ENCODE measurements around the gene CSRP2. TPM values are rescaled to one million over a fixed set of nuclear protein-coding genes. Genes with fewer than 3 reads are reported as not detected.

The CSRP2 gene
- total RNA-seq, 1 experiment from 2014 or later: 7.8 TPM

- no peaks in the 10 kb centered on the region for H3K36me3 ChIP-seq (ENCODE audit: control insufficient read depth, insufficient read depth, low read length)
- DNase-seq (ENCODE audit: low read depth, low spot score): no peak
- intact Hi-C loops (cut with micrococcal nuclease; ENCODE audit: unreplicated experiment): no loop called here
- H3K4me1 ChIP-seq (ENCODE audit: control insufficient read depth, insufficient read depth, low read length): no peaks in the 10 kb centered on the region
- in situ Hi-C loops (cut with HindIII; ENCODE audit: low pct_unique_long_range_greater_than_20kb, low sequenced_read_pairs): no loop called here
- H3K27ac ChIP-seq (ENCODE audit: low read length): no peak overlapping the region
- POLR2A ChIA-PET: no interaction called here
- ATAC-seq: no peak
- H3K9me3 ChIP-seq (ENCODE audit: control insufficient read depth, insufficient read depth, low read depth, low read length): peaks cover 8% of the 10 kb centered on the region
- CTCF ChIA-PET: interaction anchor here (0.6 kb wide), 1 partner anchor 120 kb away, joined by 3 read pairs; no protein-coding TSS in a partner anchor
- peaks cover 10% of the 10 kb centered on the region; the same call in 1 of the 2 replicates for H3K27me3 ChIP-seq (ENCODE audit: control insufficient read depth, insufficient read depth, low read length)
- H3K4me3 ChIP-seq (ENCODE audit: low read depth in 2 of 2, low read length in 2 of 2): no peak overlapping the region
- TF ChIP-seq SIN3A (IDR thresholded peaks at IDR 0.05; ENCODE audit: borderline replicate concordance, insufficient read depth, low read depth, low read length): no peak
- TF ChIP-seq REST (IDR thresholded peaks at IDR 0.05; ENCODE audit: insufficient read depth in 1 of 2, low read depth in 2 of 2, low read length in 1 of 2): no peak
- TF ChIP-seq CTCF (IDR thresholded peaks at IDR 0.05): no peak
- TF ChIP-seq POLR2AphosphoS5 (IDR thresholded peaks at IDR 0.05; ENCODE audit: low read depth, low read length): no peak
- TF ChIP-seq TCF7L2 (IDR thresholded peaks at IDR 0.05; ENCODE audit: low read depth, low read length): no peak
- BruUV-seq (replicated peaks): no TSS peak
Observed at GRCh38 chr12:76890151-76891143, 11.6 kb upstream of the CSRP2 start.

- TF ChIP-seq CTCF (IDR thresholded peaks at IDR 0.05): no peak
- TF ChIP-seq POLR2AphosphoS5 (IDR thresholded peaks at IDR 0.05; ENCODE audit: low read depth, low read length): no peak
- TF ChIP-seq TCF7L2 (IDR thresholded peaks at IDR 0.05; ENCODE audit: low read depth, low read length): no peak
- DNase-seq (ENCODE audit: low read depth, low spot score) (no peak), ATAC-seq (no peak)
- H3K9me3 ChIP-seq (ENCODE audit: control insufficient read depth, insufficient read depth, low read depth, low read length): peaks cover 1% of the 10 kb centered on the region; the same call in 1 of the 2 replicates
- H3K27me3 ChIP-seq (ENCODE audit: control insufficient read depth, insufficient read depth, low read length): peaks cover 10% of the 10 kb centered on the region; the same call in 1 of the 2 replicates
- no TSS peak for BruUV-seq (replicated peaks)
- no peak overlapping the region for H3K4me3 ChIP-seq (ENCODE audit: low read depth in 2 of 2, low read length in 2 of 2)
- ChIA-PET CTCF (no interaction called here), POLR2A (interaction anchor here (0.6 kb wide), 1 partner anchor 19 kb away, joined by 6 read pairs; no protein-coding TSS in a partner anchor)
- no peaks in the 10 kb centered on the region; the same call in 1 of the 2 replicates for H3K4me1 ChIP-seq (ENCODE audit: control insufficient read depth, insufficient read depth, low read length)
- H3K27ac ChIP-seq (ENCODE audit: low read length): no peak overlapping the region
- no peaks in the 10 kb centered on the region for H3K36me3 ChIP-seq (ENCODE audit: control insufficient read depth, insufficient read depth, low read length)
- in situ Hi-C loops (cut with HindIII; ENCODE audit: low pct_unique_long_range_greater_than_20kb, low sequenced_read_pairs) (no loop called here), intact Hi-C loops (cut with micrococcal nuclease; ENCODE audit: unreplicated experiment) (no loop called here)
Observed at GRCh38 chr12:76888775-76889174, 10.0 kb upstream of the CSRP2 start.

All from Panc1 (cell line).